ENCODE results near the gene SMCO2.

DNA sequence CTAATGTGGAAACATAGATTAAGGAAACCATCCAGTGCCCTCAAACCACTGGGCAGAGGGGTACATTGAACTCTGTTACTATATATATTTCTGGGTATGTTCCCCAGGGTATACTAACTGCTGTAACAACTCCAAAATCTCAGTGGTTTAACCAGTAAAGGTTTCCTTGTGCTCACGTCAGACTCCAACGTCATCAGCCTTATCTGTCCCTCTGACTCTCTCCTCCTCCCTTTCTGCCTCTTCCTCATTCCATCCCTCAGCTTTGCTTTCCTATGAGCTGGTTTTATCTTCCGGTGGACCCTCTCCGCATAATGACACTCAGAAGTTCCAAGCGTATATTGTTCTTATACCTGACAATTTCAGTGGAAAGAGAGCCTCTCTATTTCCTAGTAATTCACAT lies 21.2 kb upstream of the SMCO2 start:
- TF ChIP-seq, protein P1, sequence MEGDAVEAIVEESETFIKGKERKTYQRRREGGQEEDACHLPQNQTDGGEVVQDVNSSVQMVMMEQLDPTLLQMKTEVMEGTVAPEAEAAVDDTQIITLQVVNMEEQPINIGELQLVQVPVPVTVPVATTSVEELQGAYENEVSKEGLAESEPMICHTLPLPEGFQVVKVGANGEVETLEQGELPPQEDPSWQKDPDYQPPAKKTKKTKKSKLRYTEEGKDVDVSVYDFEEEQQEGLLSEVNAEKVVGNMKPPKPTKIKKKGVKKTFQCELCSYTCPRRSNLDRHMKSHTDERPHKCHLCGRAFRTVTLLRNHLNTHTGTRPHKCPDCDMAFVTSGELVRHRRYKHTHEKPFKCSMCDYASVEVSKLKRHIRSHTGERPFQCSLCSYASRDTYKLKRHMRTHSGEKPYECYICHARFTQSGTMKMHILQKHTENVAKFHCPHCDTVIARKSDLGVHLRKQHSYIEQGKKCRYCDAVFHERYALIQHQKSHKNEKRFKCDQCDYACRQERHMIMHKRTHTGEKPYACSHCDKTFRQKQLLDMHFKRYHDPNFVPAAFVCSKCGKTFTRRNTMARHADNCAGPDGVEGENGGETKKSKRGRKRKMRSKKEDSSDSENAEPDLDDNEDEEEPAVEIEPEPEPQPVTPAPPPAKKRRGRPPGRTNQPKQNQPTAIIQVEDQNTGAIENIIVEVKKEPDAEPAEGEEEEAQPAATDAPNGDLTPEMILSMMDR (IDR thresholded peaks at IDR 0.05; ENCODE audit: poor library complexity): no peak
- TF ChIP-seq EZH2 (IDR thresholded peaks at IDR 0.05; ENCODE audit: borderline replicate concordance) (no peak), EZH2phosphoT487 (IDR thresholded peaks at IDR 0.05; ENCODE audit: low read depth, severe bottlenecking, unreplicated experiment) (no peak)
